DOHH2 (cell line): Measurements from ENCODE around the gene ZNF711.
A peak's percentile ranks its signal among the peaks of the same experiment; 100 is the strongest.
"Not testable (repeated sequence)": the region's sequence is repeated elsewhere in the genome, so short reads cannot be mapped to it uniquely, and the experiment has no call there.

Source experiments
- H3F3A ChIP-seq: fragments of 200-600 bp; sonication (generic), shearing (Covaris generic); 2 replicates; pipeline ENCODE4 v1.6.0; 2016; ENCODE audit warnings: antibody characterized with exemption, mild to moderate bottlenecking; ENCODE audit not compliant: control insufficient read depth, insufficient read depth
- H3K27ac ChIP-seq: fragments of 200-600 bp; sonication (generic); 2 replicates; pipeline ENCODE4 v1.5.1; 2014; ENCODE audit warnings: low read depth, mild to moderate bottlenecking, low read length, moderate library complexity
- H3K27me3 ChIP-seq: fragments of 200-600 bp; sonication (generic); 2 replicates; pipeline ENCODE4 v1.6.1; 2014; ENCODE audit warnings: mild to moderate bottlenecking, low read length, mixed read lengths; ENCODE audit not compliant: control insufficient read depth
- H3K36me3 ChIP-seq: fragments of 200-600 bp; sonication (generic); 2 replicates; pipeline ENCODE4 v1.6.1; 2014; ENCODE audit warnings: mild to moderate bottlenecking, low read length, moderate library complexity, mixed read lengths; ENCODE audit not compliant: control insufficient read depth
- H3K4me1 ChIP-seq: fragments of 200-600 bp; sonication (generic); 2 replicates; pipeline ENCODE4 v1.6.1; 2014; ENCODE audit warnings: mild to moderate bottlenecking, low read length, mixed read lengths; ENCODE audit not compliant: control insufficient read depth
- H3K4me2 ChIP-seq: fragments of 200-600 bp; sonication (generic); 2 replicates; pipeline ENCODE4 v1.6.0; 2014; ENCODE audit warnings: mild to moderate bottlenecking, low read length, moderate library complexity
- H3K4me3 ChIP-seq: fragments of 200-600 bp; sonication (generic); 2 replicates; pipeline ENCODE4 v1.5.1; 2014; ENCODE audit warnings: mild to moderate bottlenecking, low read length, mixed read lengths
- H3K79me2 ChIP-seq: fragments of 200-600 bp; sonication (generic); 2 replicates; pipeline ENCODE4 v1.6.1; 2014; ENCODE audit warnings: mild to moderate bottlenecking, low read length, mixed read lengths; ENCODE audit not compliant: control insufficient read depth
- H3K9me2 ChIP-seq: fragments of 200-600 bp; sonication (generic); replicated peaks from 2 replicates; pipeline ENCODE4 v1.6.1; 2014; ENCODE audit warnings: mild to moderate bottlenecking, low read length, mixed read lengths; ENCODE audit not compliant: control insufficient read depth
- H3K9me3 ChIP-seq: fragments of 200-600 bp; sonication (generic); 2 replicates; pipeline ENCODE4 v1.6.1; 2014; ENCODE audit warnings: antibody characterized with exemption, low read length, mixed read lengths; ENCODE audit not compliant: control insufficient read depth, insufficient read depth
- H4K20me1 ChIP-seq: fragments of 200-600 bp; sonication (generic); 2 replicates; pipeline ENCODE4 v1.6.0; 2014; ENCODE audit warnings: low read depth, mild to moderate bottlenecking, antibody characterized with exemption, low read length, moderate library complexity; ENCODE audit not compliant: control insufficient read depth, insufficient read depth
- CTCF ChIP-seq: fragments of 200-600 bp; sonication (generic); IDR thresholded peaks from one replicate; pipeline ENCODE4 v1.5.1; 2014; ENCODE audit warnings: antibody characterized with exemption, mild to moderate bottlenecking, low read depth, low read length; ENCODE audit not compliant: poor library complexity, severe bottlenecking
- EZH2phosphoT487 ChIP-seq: fragments of 200-600 bp; sonication (generic); IDR thresholded peaks from 2 replicates; pipeline ENCODE4 v1.6.1; 2017; ENCODE audit warnings: borderline replicate concordance, mild to moderate bottlenecking, antibody characterized with exemption, low read length, moderate library complexity, mixed read lengths

Gene ZNF711

GRCh38 chrX:85288992-85289723, 45.4 kb downstream of the ZNF711 start:
- no peaks in the 10 kb centered on the region for H3K9me2 ChIP-seq
- no peak overlapping the region for H3K4me2 ChIP-seq
- no peaks in the 10 kb centered on the region for H4K20me1 ChIP-seq
- no peak overlapping the region for H3K4me3 ChIP-seq
- no peaks in the 10 kb centered on the region for H3K9me3 ChIP-seq
- no peaks in the 10 kb centered on the region for H3K4me1 ChIP-seq
- TF ChIP-seq CTCF (no peak), EZH2phosphoT487 (no peak)
- no peaks in the 10 kb centered on the region for H3K36me3 ChIP-seq
- H3K27me3 ChIP-seq, result no peaks in the 10 kb centered on the region
- H3F3A ChIP-seq, result no peaks in the 10 kb centered on the region
- no peak overlapping the region for H3K27ac ChIP-seq
- no peaks in the 10 kb centered on the region for H3K79me2 ChIP-seq

DNA sequence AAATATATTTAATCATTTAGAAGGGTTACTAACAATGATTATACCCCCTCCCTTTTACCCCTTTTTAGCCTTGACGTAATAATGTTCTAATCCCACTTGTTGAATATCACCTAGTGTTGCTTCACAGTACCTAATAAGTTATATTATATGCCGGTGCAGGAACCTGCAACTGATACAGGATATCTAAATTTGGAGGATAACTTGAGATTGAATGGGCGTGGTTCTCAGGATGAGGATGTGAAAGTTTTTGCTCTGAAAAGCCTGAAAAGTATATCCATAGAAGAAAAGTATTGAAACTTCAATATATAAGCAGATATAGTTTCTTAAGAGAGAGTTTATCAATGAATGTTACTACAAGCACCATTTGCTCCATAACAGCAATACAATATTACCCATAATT, 59.8 kb downstream of the ZNF711 start:
- no peak overlapping the region for H3K4me3 ChIP-seq
- no peaks in the 10 kb centered on the region for H3K79me2 ChIP-seq
- H3K9me3 ChIP-seq, result no peaks in the 10 kb centered on the region
- H3K27me3 ChIP-seq, result no peaks in the 10 kb centered on the region
- H3K4me1 ChIP-seq, result peaks cover 14% of the 10 kb centered on the region
- no peaks in the 10 kb centered on the region for H3K9me2 ChIP-seq
- no peaks in the 10 kb centered on the region for H3K36me3 ChIP-seq
- H3K4me2 ChIP-seq, result 0 out of 2 replicates have a peak overlapping the region, but pooled peaks have one; percentile 21
- no peak overlapping the region for H3K27ac ChIP-seq
- TF ChIP-seq EZH2phosphoT487, result no peak
- TF ChIP-seq CTCF, result no peak
- H3F3A ChIP-seq, result no peaks in the 10 kb centered on the region
- H4K20me1 ChIP-seq, result no peaks in the 10 kb centered on the region

- no peaks in the 10 kb centered on the region for H4K20me1 ChIP-seq
- no peaks in the 10 kb centered on the region for H3F3A ChIP-seq
- no peak for TF ChIP-seq EZH2phosphoT487
- peak; percentile 16 for TF ChIP-seq CTCF
- no peaks in the 10 kb centered on the region for H3K36me3 ChIP-seq
- no peak overlapping the region for H3K27ac ChIP-seq
- H3K27me3 ChIP-seq, result no peaks in the 10 kb centered on the region
- no peaks in the 10 kb centered on the region for H3K4me1 ChIP-seq
- no peaks in the 10 kb centered on the region for H3K79me2 ChIP-seq
- H3K4me2 ChIP-seq, result no peak overlapping the region
- no peak overlapping the region for H3K4me3 ChIP-seq
- H3K9me3 ChIP-seq, result no peaks in the 10 kb centered on the region
- H3K9me2 ChIP-seq, result no peaks in the 10 kb centered on the region
Observed at GRCh38 chrX:85309717-85310116, 65.9 kb downstream of the ZNF711 start.

DNA sequence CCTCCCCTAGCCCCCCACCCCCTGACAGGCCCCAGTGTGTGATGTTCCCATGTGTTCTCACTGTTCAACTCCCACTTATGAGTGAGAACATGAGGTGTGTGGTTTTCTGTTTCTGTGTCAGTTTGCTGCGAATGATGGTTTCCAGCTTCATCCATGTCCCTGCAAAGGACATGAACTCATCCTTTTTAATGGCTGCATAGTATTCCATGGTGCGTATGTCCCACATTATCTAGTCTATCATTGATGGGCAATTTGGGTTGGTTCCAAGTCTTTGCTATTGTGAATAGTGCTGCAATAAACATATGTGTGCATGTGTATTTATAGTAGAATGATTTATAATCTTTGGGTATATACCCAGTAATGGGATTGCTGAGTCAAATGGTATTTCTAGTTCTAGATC, 67.6 kb downstream of the ZNF711 start:
- not testable (repeated sequence) for H3F3A ChIP-seq, H3K4me2 ChIP-seq, H3K79me2 ChIP-seq, H3K4me1 ChIP-seq, H3K4me3 ChIP-seq, H3K36me3 ChIP-seq, H3K9me2 ChIP-seq, H3K27me3 ChIP-seq, H3K27ac ChIP-seq, H4K20me1 ChIP-seq, H3K9me3 ChIP-seq
